ENCODE results near the gene NOTO.

The NOTO gene

DNA sequence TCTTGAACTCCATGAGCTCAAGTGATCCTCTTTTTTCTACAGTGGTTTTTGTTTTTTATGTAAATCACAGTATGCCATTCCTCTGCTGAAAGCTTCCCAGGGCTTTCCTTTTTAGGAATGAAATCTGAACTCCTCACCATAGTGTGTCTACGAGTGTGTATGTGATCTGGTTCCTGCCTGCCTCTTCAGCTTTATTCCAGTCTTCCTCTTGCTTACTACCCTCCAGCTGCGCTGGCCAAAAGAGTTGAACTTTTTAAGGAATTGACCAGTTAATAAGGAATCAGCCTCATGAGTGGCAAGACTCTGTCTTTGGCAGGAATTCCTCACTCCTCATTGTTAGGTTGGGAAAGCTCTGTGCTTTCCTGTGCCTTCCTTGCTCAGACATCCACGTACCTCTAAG lies 35.8 kb downstream of the NOTO start:
- no peak overlapping the region for H3K4me3 ChIP-seq (ENCODE audit: low read depth, low read length)
- TF ChIP-seq, protein P1, sequence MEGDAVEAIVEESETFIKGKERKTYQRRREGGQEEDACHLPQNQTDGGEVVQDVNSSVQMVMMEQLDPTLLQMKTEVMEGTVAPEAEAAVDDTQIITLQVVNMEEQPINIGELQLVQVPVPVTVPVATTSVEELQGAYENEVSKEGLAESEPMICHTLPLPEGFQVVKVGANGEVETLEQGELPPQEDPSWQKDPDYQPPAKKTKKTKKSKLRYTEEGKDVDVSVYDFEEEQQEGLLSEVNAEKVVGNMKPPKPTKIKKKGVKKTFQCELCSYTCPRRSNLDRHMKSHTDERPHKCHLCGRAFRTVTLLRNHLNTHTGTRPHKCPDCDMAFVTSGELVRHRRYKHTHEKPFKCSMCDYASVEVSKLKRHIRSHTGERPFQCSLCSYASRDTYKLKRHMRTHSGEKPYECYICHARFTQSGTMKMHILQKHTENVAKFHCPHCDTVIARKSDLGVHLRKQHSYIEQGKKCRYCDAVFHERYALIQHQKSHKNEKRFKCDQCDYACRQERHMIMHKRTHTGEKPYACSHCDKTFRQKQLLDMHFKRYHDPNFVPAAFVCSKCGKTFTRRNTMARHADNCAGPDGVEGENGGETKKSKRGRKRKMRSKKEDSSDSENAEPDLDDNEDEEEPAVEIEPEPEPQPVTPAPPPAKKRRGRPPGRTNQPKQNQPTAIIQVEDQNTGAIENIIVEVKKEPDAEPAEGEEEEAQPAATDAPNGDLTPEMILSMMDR (IDR thresholded peaks at IDR 0.05; ENCODE audit: low read depth, low read length): no peak

GRCh38 chr2:73238976-73239375 lies 36.6 kb downstream of the NOTO start:
- H3K4me3 ChIP-seq (ENCODE audit: low read depth, low read length): no peak overlapping the region
- TF ChIP-seq, protein P1 (IDR thresholded peaks at IDR 0.05; ENCODE audit: low read depth, low read length): no peak

GRCh38 chr2:73239776-73240175 lies 37.4 kb downstream of the NOTO start:
- no peak overlapping the region for H3K4me3 ChIP-seq (ENCODE audit: low read depth, low read length)
- TF ChIP-seq, protein P1 (IDR thresholded peaks at IDR 0.05; ENCODE audit: low read depth, low read length): no peak

- no peak overlapping the region for H3K4me3 ChIP-seq (ENCODE audit: low read depth, low read length)
- TF ChIP-seq, protein P1 (IDR thresholded peaks at IDR 0.05; ENCODE audit: low read depth, low read length): no peak
Observed at GRCh38 chr2:73243884-73244570, 41.7 kb downstream of the NOTO start.

DNA sequence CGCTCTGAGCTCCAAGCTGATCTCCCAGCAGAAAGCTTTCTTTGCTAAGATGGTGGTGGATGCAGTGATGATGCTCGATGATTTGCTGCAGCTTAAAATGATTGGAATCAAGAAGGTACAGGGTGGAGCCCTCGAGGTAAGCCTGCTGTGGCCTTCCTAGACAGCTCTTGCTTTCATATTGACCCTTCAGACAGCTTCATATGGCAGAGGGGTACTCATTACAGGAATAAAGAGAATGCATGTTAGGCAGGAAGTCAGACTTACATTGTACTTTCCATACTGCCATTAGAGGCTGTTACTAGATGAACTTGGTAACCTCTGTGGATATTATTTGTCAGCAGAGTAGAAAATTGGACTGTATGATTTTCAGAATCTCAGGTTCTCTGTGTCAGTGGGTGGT lies 42.2 kb downstream of the NOTO start:
- TF ChIP-seq, protein P1 (IDR thresholded peaks at IDR 0.05; ENCODE audit: low read depth, low read length): no peak
- no peak overlapping the region for H3K4me3 ChIP-seq (ENCODE audit: low read depth, low read length)

GRCh38 chr2:73246850-73247249 lies 44.5 kb downstream of the NOTO start:
- TF ChIP-seq, protein P1 (IDR thresholded peaks at IDR 0.05; ENCODE audit: low read depth, low read length): no peak
- no peak overlapping the region for H3K4me3 ChIP-seq (ENCODE audit: low read depth, low read length)

- TF ChIP-seq, protein P1 (IDR thresholded peaks at IDR 0.05; ENCODE audit: low read depth, low read length): no peak
- no peak overlapping the region for H3K4me3 ChIP-seq (ENCODE audit: low read depth, low read length)
Observed at GRCh38 chr2:73249636-73250035, 47.3 kb downstream of the NOTO start.

Measured in WI38 (cell line).